GM06990 (cell line): ENCODE data around the gene FLT1.

Source experiments
- DNase-seq: peaks from one replicate; pipeline ENCODE4 v3.0.0-alpha.2; 2011; ENCODE audit not compliant: insufficient read length; ENCODE audit errors: extremely low read depth
- H3K27me3 ChIP-seq: replicated peaks from 2 replicates; pipeline ENCODE4 v1.6.0; 2011; ENCODE audit warnings: low read length; ENCODE audit not compliant: control insufficient read depth, insufficient read depth
- H3K36me3 ChIP-seq: 2 replicates; pipeline ENCODE4 v1.5.1; 2011; ENCODE audit warnings: low read length; ENCODE audit not compliant: control insufficient read depth, insufficient read depth
- H3K4me3 ChIP-seq: replicated peaks from 2 replicates; pipeline ENCODE4 v1.5.1; 2011; ENCODE audit warnings: low read depth, mild to moderate bottlenecking, control low read depth, low read length
- TF ChIP-seq, protein P1 (sequence below): IDR thresholded peaks from 2 replicates; pipeline ENCODE4 v1.5.1; 2011; ENCODE audit warnings: low read length, control low read depth, mild to moderate bottlenecking, inconsistent platforms; ENCODE audit not compliant: insufficient read depth, poor library complexity, severe bottlenecking

FLT1 gene

DNA sequence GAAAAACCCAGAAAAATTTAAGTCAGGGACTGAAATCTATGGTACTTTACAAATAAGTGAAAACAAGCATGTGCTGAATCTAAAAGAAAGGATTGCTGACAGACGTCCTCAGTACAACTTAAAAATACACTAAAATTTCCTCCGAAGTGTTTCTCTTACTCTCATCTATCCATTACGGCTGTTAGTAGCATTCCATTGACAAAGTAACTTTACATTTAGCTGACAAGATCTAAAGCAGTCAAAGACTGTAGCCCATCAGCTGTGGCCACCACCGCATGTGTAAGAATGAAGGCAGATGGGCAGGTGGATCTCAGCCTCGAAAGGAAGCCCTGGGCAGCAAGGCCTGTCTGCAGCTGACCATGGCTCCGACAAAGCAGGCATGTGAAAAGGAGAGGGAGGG, 59.0 kb downstream of the FLT1 start:
- H3K36me3 ChIP-seq, result no peaks in the 10 kb centered on the region
- DNase-seq, result no peak
- H3K27me3 ChIP-seq, result no peaks in the 10 kb centered on the region
- H3K4me3 ChIP-seq, result no peak overlapping the region
- TF ChIP-seq, protein P1, sequence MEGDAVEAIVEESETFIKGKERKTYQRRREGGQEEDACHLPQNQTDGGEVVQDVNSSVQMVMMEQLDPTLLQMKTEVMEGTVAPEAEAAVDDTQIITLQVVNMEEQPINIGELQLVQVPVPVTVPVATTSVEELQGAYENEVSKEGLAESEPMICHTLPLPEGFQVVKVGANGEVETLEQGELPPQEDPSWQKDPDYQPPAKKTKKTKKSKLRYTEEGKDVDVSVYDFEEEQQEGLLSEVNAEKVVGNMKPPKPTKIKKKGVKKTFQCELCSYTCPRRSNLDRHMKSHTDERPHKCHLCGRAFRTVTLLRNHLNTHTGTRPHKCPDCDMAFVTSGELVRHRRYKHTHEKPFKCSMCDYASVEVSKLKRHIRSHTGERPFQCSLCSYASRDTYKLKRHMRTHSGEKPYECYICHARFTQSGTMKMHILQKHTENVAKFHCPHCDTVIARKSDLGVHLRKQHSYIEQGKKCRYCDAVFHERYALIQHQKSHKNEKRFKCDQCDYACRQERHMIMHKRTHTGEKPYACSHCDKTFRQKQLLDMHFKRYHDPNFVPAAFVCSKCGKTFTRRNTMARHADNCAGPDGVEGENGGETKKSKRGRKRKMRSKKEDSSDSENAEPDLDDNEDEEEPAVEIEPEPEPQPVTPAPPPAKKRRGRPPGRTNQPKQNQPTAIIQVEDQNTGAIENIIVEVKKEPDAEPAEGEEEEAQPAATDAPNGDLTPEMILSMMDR, result no peak

DNA sequence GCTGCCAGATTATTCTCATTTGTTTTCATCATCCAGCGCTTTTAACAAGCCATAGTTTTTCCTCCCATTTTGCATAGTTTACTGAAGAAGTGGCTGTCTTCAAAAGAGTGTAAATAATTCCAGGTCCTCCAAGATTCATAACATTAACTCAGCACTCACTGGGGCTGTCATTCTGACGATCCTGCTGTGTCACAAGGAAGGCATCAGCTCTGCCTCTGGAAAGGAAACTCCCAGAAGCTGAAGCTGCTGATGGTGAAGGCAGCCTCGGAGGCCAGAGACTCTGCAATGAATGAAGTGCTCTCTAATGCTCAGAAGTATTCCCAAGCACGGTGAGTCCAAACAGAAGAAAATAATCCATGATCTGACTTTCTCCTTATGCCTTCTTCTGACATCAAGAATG, 60.0 kb downstream of the FLT1 start:
- TF ChIP-seq, protein P1, result no peak
- DNase-seq, result no peak
- Histone ChIP-seq H3K27me3 (no peaks in the 10 kb centered on the region), H3K36me3 (no peaks in the 10 kb centered on the region), H3K4me3 (no peak overlapping the region)

DNA sequence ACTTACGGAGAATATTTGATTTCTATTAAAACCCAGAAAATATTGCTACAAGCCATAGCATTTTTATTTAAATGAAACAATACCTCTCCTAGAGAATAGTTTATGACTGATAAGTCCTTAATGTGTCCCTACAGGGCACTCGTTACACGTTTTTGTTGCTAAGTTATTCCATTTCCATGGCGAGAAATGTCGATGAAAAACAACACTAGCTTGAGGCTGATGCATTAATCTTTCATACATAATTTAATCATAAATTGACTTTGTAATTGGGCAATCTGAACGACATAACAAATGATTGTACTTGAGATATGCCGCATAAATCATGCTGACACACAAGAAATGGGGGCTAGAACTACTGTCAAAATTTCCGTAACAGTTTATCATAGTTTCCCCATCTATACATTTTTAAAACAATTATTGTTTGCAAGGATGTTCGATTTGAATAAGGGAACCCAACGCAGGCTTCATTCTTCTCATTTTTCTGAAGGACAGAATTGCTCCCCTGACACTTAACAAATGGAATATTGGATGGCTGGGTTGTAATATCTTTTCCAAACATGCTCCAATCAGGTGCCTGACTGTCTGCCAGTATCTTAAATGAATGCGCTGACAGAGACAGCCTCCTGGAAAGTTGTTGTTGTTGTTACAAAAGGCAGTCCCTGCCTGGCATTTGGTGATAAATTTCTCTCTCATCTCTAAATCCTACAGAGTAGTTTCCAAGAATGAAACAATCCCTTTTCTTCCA, 61.9 kb downstream of the FLT1 start:
- Histone ChIP-seq H3K27me3 (no peaks in the 10 kb centered on the region), H3K36me3 (no peaks in the 10 kb centered on the region), H3K4me3 (no peak overlapping the region)
- DNase-seq, result no peak
- TF ChIP-seq, protein P1, result no peak

DNA sequence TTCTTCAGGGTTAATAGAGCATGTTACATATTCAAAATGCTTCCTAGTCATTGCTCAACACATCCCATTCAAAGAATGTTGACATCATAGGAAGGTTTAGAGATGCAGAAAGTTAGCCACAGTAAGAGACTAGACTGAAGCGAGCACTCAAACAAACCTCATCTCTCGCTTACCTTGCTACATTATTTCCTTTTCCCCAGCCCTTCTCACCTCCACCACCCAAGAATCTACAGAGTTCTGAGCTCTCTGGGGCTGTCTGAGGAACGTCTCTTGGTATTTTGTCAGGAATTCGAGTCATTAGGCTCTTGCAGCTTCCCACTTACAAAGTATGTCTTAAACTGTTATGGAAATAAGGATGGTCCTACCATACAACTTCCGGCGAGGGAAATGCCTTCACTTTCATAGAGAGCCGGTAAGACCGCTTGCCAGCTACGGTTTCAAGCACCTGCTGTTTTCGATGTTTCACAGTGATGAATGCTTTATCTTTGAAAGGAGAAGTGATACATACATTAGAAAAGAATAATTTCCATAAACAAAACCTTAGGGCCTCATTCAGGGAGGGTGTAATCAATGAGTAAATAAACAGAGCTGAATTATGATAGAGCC, 65.1 kb downstream of the FLT1 start:
- TF ChIP-seq, protein P1, result no peak
- peak; percentile 77 for DNase-seq
- Histone ChIP-seq H3K27me3 (no peaks in the 10 kb centered on the region), H3K4me3 (peak overlapping the region; percentile 59), H3K36me3 (peaks cover 1% of the 10 kb centered on the region; the same call in 1 of the 2 replicates)

DNA sequence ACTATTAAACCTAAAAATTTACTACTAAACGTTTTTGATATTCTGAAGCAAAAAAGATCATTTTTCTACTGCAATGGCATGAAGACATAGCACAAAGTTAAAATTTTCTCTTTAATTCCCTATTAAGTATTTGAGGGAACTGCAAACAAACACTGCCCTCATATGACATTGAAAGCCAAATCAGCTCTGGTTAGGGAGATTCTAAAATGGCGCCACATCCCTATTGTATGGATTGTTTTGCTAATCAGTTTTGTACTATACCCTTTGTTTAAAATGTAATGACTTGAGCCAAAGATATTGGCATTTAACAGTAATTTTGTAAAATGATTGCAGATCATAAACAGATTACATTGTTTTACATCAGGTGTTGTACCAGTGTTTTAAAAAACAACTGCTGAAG, 65.8 kb downstream of the FLT1 start:
- peaks cover 1% of the 10 kb centered on the region; the same call in 1 of the 2 replicates for H3K36me3 ChIP-seq
- TF ChIP-seq, protein P1, result no peak
- no peaks in the 10 kb centered on the region for H3K27me3 ChIP-seq
- DNase-seq, result peak; percentile 25
- peak overlapping the region; percentile 59 for H3K4me3 ChIP-seq

DNA sequence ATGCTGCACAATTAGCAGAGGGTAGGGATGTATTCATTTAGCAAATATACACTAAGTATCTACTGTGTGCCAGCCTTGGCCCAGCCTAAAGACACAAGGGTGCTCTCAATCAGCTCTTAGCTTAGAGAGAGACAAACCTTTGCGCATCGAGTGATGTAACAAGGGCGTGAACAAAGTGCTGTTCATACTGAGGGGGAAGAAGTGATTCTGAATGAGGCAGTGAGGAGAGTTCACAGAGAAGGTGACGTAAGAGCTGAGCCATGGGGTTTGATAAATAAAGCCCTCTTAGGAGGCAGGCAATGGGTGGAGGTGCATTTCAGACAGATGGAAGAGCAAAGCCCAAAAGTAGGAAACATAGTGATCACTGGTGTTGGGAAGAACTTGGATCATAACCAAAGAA, 68.5 kb downstream of the FLT1 start:
- Histone ChIP-seq H3K27me3 (no peaks in the 10 kb centered on the region), H3K36me3 (peaks cover 1% of the 10 kb centered on the region; the same call in 1 of the 2 replicates), H3K4me3 (no peak overlapping the region)
- DNase-seq, result no peak
- TF ChIP-seq, protein P1, result no peak
